IMR-90 (cell line): ENCODE results near the gene MTAP. TPM values are rescaled to one million over a fixed set of nuclear protein-coding genes. Genes with fewer than 3 reads are reported as not detected.

Experiments
- ATAC-seq: fragments of 200-7000 bp; cut with Tn5 transposase; 2 replicates; pipeline ENCODE4 v1.9.1; 2020; ENCODE audit warnings: low read depth, mild to moderate bottlenecking, moderate library complexity
- BruUV-seq: library from RNA; stranded (reverse); fragments of 400-500 nt; replicated peaks from 2 replicates; lab custom pipeline; 2021; lab: Mats Ljungman, UMichigan
- CTCF ChIA-PET: fragments of 300-600 bp; formaldehyde crosslinking; extraction: SDS; loops from one replicate; lab custom pipeline; 2021; ENCODE audit warnings: antibody characterized with exemption; lab: Yijun Ruan, JAX
- POLR2A ChIA-PET: fragments of 300-600 bp; sonication (Branson Sonifier 250); formaldehyde crosslinking; loops from one replicate; lab custom pipeline; 2022; ENCODE audit warnings: antibody characterized with exemption; ENCODE audit not compliant: unreplicated experiment; lab: Charles Lee
- DNase-seq: peaks from one replicate; pipeline ENCODE4 v3.0.0; 2013
- H2AFZ ChIP-seq: replicated peaks from 2 replicates; pipeline ENCODE3; 2013; ENCODE audit warnings: low read length, mild to moderate bottlenecking; ENCODE audit not compliant: poor library complexity
- H2AK5ac ChIP-seq: 2 replicates; pipeline ENCODE4 v1.6.1; 2013; ENCODE audit warnings: low read depth, low read length, inconsistent platforms
- H2AK9ac ChIP-seq: replicated peaks from 2 replicates; pipeline ENCODE3; 2013; ENCODE audit warnings: mild to moderate bottlenecking, low read depth, low read length, moderate library complexity; ENCODE audit not compliant: poor library complexity
- H2BK120ac ChIP-seq: 2 replicates; pipeline ENCODE4 v1.6.1; 2013; ENCODE audit warnings: low read depth, low read length, inconsistent platforms
- H2BK15ac ChIP-seq: 3 replicates; pipeline ENCODE4 v1.6.1; 2013; ENCODE audit warnings: low read depth, low read length, inconsistent platforms
- H2BK20ac ChIP-seq: 2 replicates; pipeline ENCODE4 v1.6.1; 2013; ENCODE audit warnings: low read depth, mild to moderate bottlenecking, inconsistent platforms, low read length, moderate library complexity
- H2BK5ac ChIP-seq: 2 replicates; pipeline ENCODE4 v1.6.1; 2013; ENCODE audit warnings: mild to moderate bottlenecking, low read depth, low read length, inconsistent platforms; ENCODE audit not compliant: poor library complexity, severe bottlenecking
- H3K14ac ChIP-seq: replicated peaks from 2 replicates; pipeline ENCODE4 v1.6.1; 2013; ENCODE audit warnings: low read depth, low read length, inconsistent platforms
- H3K18ac ChIP-seq: 2 replicates; pipeline ENCODE4 v1.6.1; 2013; ENCODE audit warnings: low read depth, low read length, control low read depth
- H3K23ac ChIP-seq: 2 replicates; pipeline ENCODE4 v1.6.1; 2013; ENCODE audit warnings: low read depth, low read length, inconsistent platforms
- H3K27ac ChIP-seq: 2 replicates; pipeline ENCODE4 v1.5.1; 2013; ENCODE audit warnings: mild to moderate bottlenecking, control low read depth, low read length; ENCODE audit not compliant: insufficient read depth
- H3K27me3 ChIP-seq: 2 replicates; pipeline ENCODE4 v1.6.1; 2013; ENCODE audit warnings: low read length; ENCODE audit not compliant: control insufficient read depth, insufficient read depth
- H3K36me3 ChIP-seq: 2 replicates; pipeline ENCODE4 v1.6.1; 2013; ENCODE audit warnings: low read length, mixed read lengths; ENCODE audit not compliant: control insufficient read depth, insufficient read depth
- H3K4ac ChIP-seq: 2 replicates; pipeline ENCODE4 v1.6.1; 2013; ENCODE audit warnings: low read depth, low read length, inconsistent platforms
- H3K4me1 ChIP-seq: 2 replicates; pipeline ENCODE4 v1.6.1; 2013; ENCODE audit warnings: low read length, mixed read lengths; ENCODE audit not compliant: control insufficient read depth, insufficient read depth
- H3K4me2 ChIP-seq: 2 replicates; pipeline ENCODE4 v1.6.1; 2013; ENCODE audit warnings: low read depth, mild to moderate bottlenecking, control low read depth, low read length, moderate library complexity
- H3K4me3 ChIP-seq: 2 replicates; pipeline ENCODE4 v1.5.1; 2013; ENCODE audit warnings: low read depth, mild to moderate bottlenecking, control low read depth, low read length, moderate library complexity; ENCODE audit not compliant: insufficient read depth
- H3K56ac ChIP-seq: 2 replicates; pipeline ENCODE4 v1.6.1; 2013; ENCODE audit warnings: low read length, inconsistent platforms; ENCODE audit not compliant: insufficient read depth; ENCODE audit errors: extremely low read depth
- H3K79me1 ChIP-seq, 2 experiments: 2 replicates each; pipeline ENCODE4 v1.6.1; 2013; ENCODE audit warnings: low read length in 2 of 2, inconsistent platforms in 1 of 2, low read depth in 1 of 2
- H3K9ac ChIP-seq: 2 replicates; pipeline ENCODE4 v1.6.1; 2013; ENCODE audit warnings: low read depth, low read length, control low read depth
- H3K9me1 ChIP-seq: 2 replicates; pipeline ENCODE4 v1.6.1; 2013; ENCODE audit warnings: low read length, inconsistent platforms; ENCODE audit not compliant: insufficient read depth
- H3K9me3 ChIP-seq: 2 replicates; pipeline ENCODE4 v1.6.1; 2013; ENCODE audit warnings: low read length; ENCODE audit not compliant: control insufficient read depth, insufficient read depth
- H4K20me1 ChIP-seq: 2 replicates; pipeline ENCODE4 v1.6.1; 2013; ENCODE audit warnings: low read length, inconsistent platforms; ENCODE audit not compliant: insufficient read depth
- H4K5ac ChIP-seq: 2 replicates; pipeline ENCODE4 v1.6.1; 2013; ENCODE audit warnings: mild to moderate bottlenecking, low read depth, low read length, control low read depth
- H4K8ac ChIP-seq, 2 experiments: 2 replicates each; pipeline ENCODE4 v1.6.1; 2013; ENCODE audit warnings: low read depth in 2 of 2, low read length in 2 of 2, control low read depth in 1 of 2, inconsistent platforms in 1 of 2
- H4K91ac ChIP-seq: 2 replicates; pipeline ENCODE4 v1.6.1; 2013; ENCODE audit warnings: low read depth, low read length, inconsistent platforms; ENCODE audit not compliant: insufficient read depth
- BHLHE40 ChIP-seq: fragments of 150-350 bp; IDR thresholded peaks from 2 replicates; pipeline ENCODE4 v1.6.1; 2016; ENCODE audit warnings: mild to moderate bottlenecking, low read depth, low read length
- CEBPB ChIP-seq: IDR thresholded peaks from 2 replicates; pipeline ENCODE4 v1.6.1; 2012; ENCODE audit warnings: low read depth, low read length, improper control_type of control experiment
- CHD1 ChIP-seq: IDR thresholded peaks from 2 replicates; pipeline ENCODE4 v1.6.1; 2012; ENCODE audit warnings: low read depth, low read length, improper control_type of control experiment
- FOS ChIP-seq: fragments of 150-350 bp; IDR thresholded peaks from 2 replicates; pipeline ENCODE4 v1.6.1; 2016; ENCODE audit warnings: low read depth, low read length
- MAFK ChIP-seq: IDR thresholded peaks from 2 replicates; pipeline ENCODE4 v1.6.1; 2012; ENCODE audit warnings: low read depth, low read length, improper control_type of control experiment
- MAZ ChIP-seq: IDR thresholded peaks from 2 replicates; pipeline ENCODE4 v1.6.1; 2012; ENCODE audit warnings: low read depth, mild to moderate bottlenecking, low read length, improper control_type of control experiment, moderate library complexity, borderline replicate concordance
- MXI1 ChIP-seq: IDR thresholded peaks from 2 replicates; pipeline ENCODE4 v1.6.1; 2012; ENCODE audit warnings: low read depth, mild to moderate bottlenecking, low read length, moderate library complexity, borderline replicate concordance
- NFE2L2 ChIP-seq: fragments of 150-350 bp; IDR thresholded peaks from 2 replicates; pipeline ENCODE4 v1.6.1; 2016; ENCODE audit warnings: low read depth, mild to moderate bottlenecking, low read length
- POLR2A ChIP-seq: IDR thresholded peaks from 2 replicates; pipeline ENCODE4 v1.6.1; 2012; ENCODE audit warnings: mild to moderate bottlenecking, low read depth, low read length
- RAD21 ChIP-seq: IDR thresholded peaks from 2 replicates; pipeline ENCODE4 v1.6.1; 2012; ENCODE audit warnings: low read length, improper control_type of control experiment
- RCOR1 ChIP-seq: IDR thresholded peaks from 2 replicates; pipeline ENCODE4 v1.6.1; 2012; ENCODE audit warnings: mild to moderate bottlenecking, low read length, improper control_type of control experiment; ENCODE audit not compliant: insufficient replicate concordance
- RFX5 ChIP-seq: IDR thresholded peaks from 2 replicates; pipeline ENCODE4 v1.8.0; 2012; ENCODE audit warnings: low read depth, mild to moderate bottlenecking, low read length, moderate library complexity
- SMC3 ChIP-seq: fragments of 150-350 bp; IDR thresholded peaks from 2 replicates; pipeline ENCODE4 v1.6.1; 2016; ENCODE audit warnings: low read depth, mild to moderate bottlenecking, antibody characterized with exemption, low read length, moderate library complexity
- WGBS, 2 experiments: methylation state at CpG; one replicate each; pipeline versions ENCODE4 v1.1.5 to v1.1.7; 2013; ENCODE audit warnings: missing lambda C conversion rate in 2 of 2; ENCODE audit not compliant: insufficient read length in 1 of 2; ENCODE audit errors: extremely low coverage in 2 of 2; 5-methylcytosine and 5-hydroxymethylcytosine counted together
- dilution Hi-C: fragments of 300-500 bp; cut with HindIII; formaldehyde crosslinking; loops from one replicate; pipeline ENCODE4 v1.14.3; 2018; ENCODE audit warnings: low sequenced_read_pairs; ENCODE audit not compliant: unreplicated experiment
- in situ Hi-C: fragments of 300-500 bp; cut with MboI; formaldehyde crosslinking; loops from 3 replicates; pipeline ENCODE4 v1.14.3; 2019; ENCODE audit warnings: low sequenced_read_pairs, inconsistent platforms, mixed read lengths
- intact Hi-C: fragments of 100-400 bp; cut with micrococcal nuclease; formaldehyde crosslinking; loops from 2 replicates; pipeline ENCODE4 v1.10.0; 2022
- polyA plus RNA-seq, 3 experiments: library from polyadenylated mRNA; depleted of rRNA; stranded (reverse); fragments of >200 nt; gene quantifications; 2 replicates each; pipeline ENCODE4 v1.2.3, GENCODE V29; 2012; ENCODE audit warnings: low replicate concordance in 1 of 3
- total RNA-seq: library from RNA; depleted of rRNA; stranded (reverse); fragments of >200 nt; gene quantifications from 2 replicates; pipeline ENCODE4 v1.2.3, GENCODE V29; 2012
- TF ChIP-seq, protein P1 (sequence below): conservative IDR thresholded peaks from 2 replicates; pipeline ENCODE4 v1.5.1; 2012; ENCODE audit warnings: mild to moderate bottlenecking, low read depth, low read length, improper control_type of control experiment
- TF ChIP-seq, protein P2 (sequence below): fragments of 150-350 bp; IDR thresholded peaks from 2 replicates; pipeline ENCODE4 v1.6.1; 2016; ENCODE audit warnings: low read depth, mild to moderate bottlenecking, low read length, moderate library complexity, borderline replicate concordance
- TF ChIP-seq, protein P3 (sequence below): fragments of 150-350 bp; IDR thresholded peaks from 2 replicates; pipeline ENCODE4 v1.6.1; 2017; ENCODE audit warnings: mild to moderate bottlenecking, antibody characterized with exemption, low read length, low read depth

The MTAP gene
- total and polyA plus RNA-seq, 2 of the 4 experiments (the other 2 are of a cell fraction): 15.7 to 50.9 TPM

DNA sequence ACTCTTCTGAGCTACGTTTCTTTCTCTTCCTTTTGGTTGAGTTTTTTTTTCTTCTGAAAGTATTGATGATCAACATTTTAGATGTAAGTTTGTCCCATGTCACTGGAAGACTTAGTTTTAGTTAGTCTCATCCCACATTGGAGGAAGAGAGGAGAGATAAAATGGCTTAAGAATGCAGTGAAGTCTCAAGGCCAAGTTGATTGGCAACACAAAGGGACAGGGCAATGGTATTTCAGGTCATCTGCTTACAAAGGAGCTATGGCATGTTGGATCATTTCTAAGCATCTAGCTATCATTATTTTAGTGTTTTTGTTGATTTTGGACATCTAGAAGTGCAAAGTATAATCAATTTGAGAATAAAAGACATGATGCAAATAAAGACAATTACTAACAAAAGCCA is 133.2 kb downstream of the MTAP start:
- Histone ChIP-seq H3K79me1 (no peaks in the 10 kb centered on the region), H3K9me1 (no peaks in the 10 kb centered on the region), H3K18ac (no peak overlapping the region), H3K14ac (no peak overlapping the region), H2BK120ac (no peak overlapping the region), H3K4me1 (no peaks in the 10 kb centered on the region), H3K4ac (no peak overlapping the region), H4K5ac (no peak overlapping the region), H3K4me2 (no peak overlapping the region), H4K91ac (no peak overlapping the region), H3K4me3 (no peak overlapping the region), H2BK5ac (no peak overlapping the region), H3K36me3 (no peaks in the 10 kb centered on the region), H3K9ac (no peak overlapping the region), H4K8ac (no peak overlapping the region), H2BK20ac (no peak overlapping the region), H3K27me3 (no peaks in the 10 kb centered on the region), H4K20me1 (no peaks in the 10 kb centered on the region), H3K27ac (no peak overlapping the region), H2AK9ac (no peak overlapping the region), H3K56ac (no peak overlapping the region), H2AK5ac (no peak overlapping the region), H2AFZ (no peak overlapping the region), H2BK15ac (no peak overlapping the region), H3K9me3 (no peaks in the 10 kb centered on the region), H3K23ac (no peak overlapping the region)
- no CpG with 5 or more reads among the region's 1 CpG for WGBS, 2 experiments
- ATAC-seq (no peak), DNase-seq (no peak)
- in situ Hi-C loops (no loop called here), intact Hi-C loops (no loop called here), dilution Hi-C loops (no loop called here)
- no peak for TF ChIP-seq RAD21
- TF ChIP-seq RCOR1: no peak
- no peak for TF ChIP-seq CHD1
- no peak for TF ChIP-seq POLR2A
- TF ChIP-seq RFX5: no peak
- TF ChIP-seq, protein P1, sequence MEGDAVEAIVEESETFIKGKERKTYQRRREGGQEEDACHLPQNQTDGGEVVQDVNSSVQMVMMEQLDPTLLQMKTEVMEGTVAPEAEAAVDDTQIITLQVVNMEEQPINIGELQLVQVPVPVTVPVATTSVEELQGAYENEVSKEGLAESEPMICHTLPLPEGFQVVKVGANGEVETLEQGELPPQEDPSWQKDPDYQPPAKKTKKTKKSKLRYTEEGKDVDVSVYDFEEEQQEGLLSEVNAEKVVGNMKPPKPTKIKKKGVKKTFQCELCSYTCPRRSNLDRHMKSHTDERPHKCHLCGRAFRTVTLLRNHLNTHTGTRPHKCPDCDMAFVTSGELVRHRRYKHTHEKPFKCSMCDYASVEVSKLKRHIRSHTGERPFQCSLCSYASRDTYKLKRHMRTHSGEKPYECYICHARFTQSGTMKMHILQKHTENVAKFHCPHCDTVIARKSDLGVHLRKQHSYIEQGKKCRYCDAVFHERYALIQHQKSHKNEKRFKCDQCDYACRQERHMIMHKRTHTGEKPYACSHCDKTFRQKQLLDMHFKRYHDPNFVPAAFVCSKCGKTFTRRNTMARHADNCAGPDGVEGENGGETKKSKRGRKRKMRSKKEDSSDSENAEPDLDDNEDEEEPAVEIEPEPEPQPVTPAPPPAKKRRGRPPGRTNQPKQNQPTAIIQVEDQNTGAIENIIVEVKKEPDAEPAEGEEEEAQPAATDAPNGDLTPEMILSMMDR: no peak
- TF ChIP-seq, protein P2, sequence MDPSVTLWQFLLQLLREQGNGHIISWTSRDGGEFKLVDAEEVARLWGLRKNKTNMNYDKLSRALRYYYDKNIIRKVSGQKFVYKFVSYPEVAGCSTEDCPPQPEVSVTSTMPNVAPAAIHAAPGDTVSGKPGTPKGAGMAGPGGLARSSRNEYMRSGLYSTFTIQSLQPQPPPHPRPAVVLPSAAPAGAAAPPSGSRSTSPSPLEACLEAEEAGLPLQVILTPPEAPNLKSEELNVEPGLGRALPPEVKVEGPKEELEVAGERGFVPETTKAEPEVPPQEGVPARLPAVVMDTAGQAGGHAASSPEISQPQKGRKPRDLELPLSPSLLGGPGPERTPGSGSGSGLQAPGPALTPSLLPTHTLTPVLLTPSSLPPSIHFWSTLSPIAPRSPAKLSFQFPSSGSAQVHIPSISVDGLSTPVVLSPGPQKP: no peak
- no peak for TF ChIP-seq MAZ
- no peak for TF ChIP-seq MAFK
- TF ChIP-seq NFE2L2: no peak
- TF ChIP-seq MXI1: no peak
- TF ChIP-seq SMC3: no peak
- no peak for TF ChIP-seq CEBPB
- TF ChIP-seq BHLHE40: no peak
- no peak for TF ChIP-seq FOS
- TF ChIP-seq, protein P3, sequence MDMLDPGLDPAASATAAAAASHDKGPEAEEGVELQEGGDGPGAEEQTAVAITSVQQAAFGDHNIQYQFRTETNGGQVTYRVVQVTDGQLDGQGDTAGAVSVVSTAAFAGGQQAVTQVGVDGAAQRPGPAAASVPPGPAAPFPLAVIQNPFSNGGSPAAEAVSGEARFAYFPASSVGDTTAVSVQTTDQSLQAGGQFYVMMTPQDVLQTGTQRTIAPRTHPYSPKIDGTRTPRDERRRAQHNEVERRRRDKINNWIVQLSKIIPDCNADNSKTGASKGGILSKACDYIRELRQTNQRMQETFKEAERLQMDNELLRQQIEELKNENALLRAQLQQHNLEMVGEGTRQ: no peak
- POLR2A ChIA-PET: no interaction called here
- BruUV-seq: no TSS peak
- CTCF ChIA-PET: no interaction called here
